ENCODE results near the gene BRF1.

The BRF1 gene

DNA sequence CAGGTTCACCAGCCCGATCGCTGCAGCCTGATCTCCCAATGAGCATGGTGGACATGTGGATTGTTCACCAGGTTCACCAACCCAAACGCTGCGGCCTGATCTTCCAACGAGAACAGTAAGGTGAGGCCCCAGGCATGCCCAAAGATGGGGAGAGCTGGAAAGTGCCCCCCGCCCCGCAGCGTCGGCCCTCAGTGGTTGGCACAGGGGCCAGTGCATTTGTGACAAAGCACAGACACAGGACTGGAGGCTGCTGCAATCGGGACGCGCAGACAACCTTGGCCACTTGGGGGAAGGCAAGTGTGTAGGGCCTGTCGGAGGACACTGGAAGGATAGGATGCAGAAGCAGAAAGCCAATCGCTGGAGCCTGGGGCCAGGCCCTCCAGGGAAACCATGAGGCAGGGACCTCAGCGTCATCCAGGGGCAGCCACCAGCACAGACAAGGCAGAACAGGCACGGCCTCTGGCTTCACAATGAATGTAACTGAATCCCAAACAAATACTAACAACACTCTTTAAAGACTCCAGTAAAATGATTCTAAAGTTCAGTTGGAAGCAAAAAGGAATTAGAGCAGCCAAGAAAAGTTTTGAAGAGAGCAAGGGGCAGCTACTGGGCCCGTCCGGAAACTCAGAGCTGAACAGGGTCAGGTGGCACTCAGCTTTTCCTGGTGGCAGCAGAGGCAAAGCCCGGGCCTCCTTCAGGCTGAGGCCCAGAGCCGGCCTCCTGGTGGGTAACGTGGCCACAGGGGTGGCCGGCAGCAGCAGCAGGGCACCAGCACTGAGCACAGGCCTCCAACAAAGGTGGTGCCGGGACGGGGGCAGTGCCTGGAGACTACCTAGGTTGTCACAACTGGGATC lies 13.3 kb downstream of the BRF1 start:
- Histone ChIP-seq H3F3A (ENCODE audit: low read depth) (no peaks in the 10 kb centered on the region), H3K9me2 (replicated peaks; ENCODE audit: low read depth, low read length) (no peaks in the 10 kb centered on the region), H3K4me1 (ENCODE audit: insufficient read depth, low read length, poor library complexity, severe bottlenecking) (peaks cover 26% of the 10 kb centered on the region), H3K4me3 (ENCODE audit: low read length, poor library complexity, severe bottlenecking) (no peak overlapping the region), H4K20me1 (ENCODE audit: insufficient read depth, low read length, poor library complexity, severe bottlenecking) (peaks cover 3% of the 10 kb centered on the region), H3K9me3 (ENCODE audit: insufficient read depth, low read depth, low read length) (no peaks in the 10 kb centered on the region), H3K27me3 (ENCODE audit: insufficient read depth, low read length, poor library complexity, severe bottlenecking) (no peaks in the 10 kb centered on the region), H3K79me2 (ENCODE audit: insufficient read depth, low read length) (peaks cover 77% of the 10 kb centered on the region), H2AFZ (ENCODE audit: low read length) (no peak overlapping the region), H3K9ac (ENCODE audit: low read depth, low read length, poor library complexity, severe bottlenecking) (no peak overlapping the region), H3K4me2 (ENCODE audit: low read depth, low read length, poor library complexity, severe bottlenecking) (no peak overlapping the region), H3K36me3 (ENCODE audit: insufficient read depth, low read length) (peaks cover 14% of the 10 kb centered on the region; the same call in 1 of the 2 replicates)
- TF ChIP-seq, protein P1, sequence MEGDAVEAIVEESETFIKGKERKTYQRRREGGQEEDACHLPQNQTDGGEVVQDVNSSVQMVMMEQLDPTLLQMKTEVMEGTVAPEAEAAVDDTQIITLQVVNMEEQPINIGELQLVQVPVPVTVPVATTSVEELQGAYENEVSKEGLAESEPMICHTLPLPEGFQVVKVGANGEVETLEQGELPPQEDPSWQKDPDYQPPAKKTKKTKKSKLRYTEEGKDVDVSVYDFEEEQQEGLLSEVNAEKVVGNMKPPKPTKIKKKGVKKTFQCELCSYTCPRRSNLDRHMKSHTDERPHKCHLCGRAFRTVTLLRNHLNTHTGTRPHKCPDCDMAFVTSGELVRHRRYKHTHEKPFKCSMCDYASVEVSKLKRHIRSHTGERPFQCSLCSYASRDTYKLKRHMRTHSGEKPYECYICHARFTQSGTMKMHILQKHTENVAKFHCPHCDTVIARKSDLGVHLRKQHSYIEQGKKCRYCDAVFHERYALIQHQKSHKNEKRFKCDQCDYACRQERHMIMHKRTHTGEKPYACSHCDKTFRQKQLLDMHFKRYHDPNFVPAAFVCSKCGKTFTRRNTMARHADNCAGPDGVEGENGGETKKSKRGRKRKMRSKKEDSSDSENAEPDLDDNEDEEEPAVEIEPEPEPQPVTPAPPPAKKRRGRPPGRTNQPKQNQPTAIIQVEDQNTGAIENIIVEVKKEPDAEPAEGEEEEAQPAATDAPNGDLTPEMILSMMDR (conservative IDR thresholded peaks at IDR 0.05; ENCODE audit: low read length) = no peak
- no peak for TF ChIP-seq EZH2phosphoT487 (IDR thresholded peaks at IDR 0.05; ENCODE audit: borderline replicate concordance)

DNA sequence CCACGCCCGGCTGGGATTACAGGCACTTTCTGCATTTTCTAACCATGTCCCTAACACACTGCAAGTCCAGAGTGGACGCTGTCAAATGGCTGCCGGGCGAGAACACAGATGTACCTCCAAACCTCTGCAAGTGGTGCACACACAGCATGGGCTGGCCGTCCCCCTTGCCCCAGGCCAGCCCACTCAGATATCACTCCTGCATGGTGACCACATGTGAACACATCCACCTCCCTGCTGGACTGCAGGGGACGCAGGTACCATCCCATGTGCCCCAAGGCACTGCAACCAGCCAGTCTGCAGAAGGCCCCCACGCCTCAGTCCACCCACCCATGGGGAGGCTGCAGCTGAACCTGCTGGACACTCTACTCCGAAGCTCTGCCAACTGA lies 14.0 kb downstream of the BRF1 start:
- Histone ChIP-seq H3K27me3 (ENCODE audit: insufficient read depth, low read length, poor library complexity, severe bottlenecking) (no peaks in the 10 kb centered on the region), H3F3A (ENCODE audit: low read depth) (no peaks in the 10 kb centered on the region), H3K79me2 (ENCODE audit: insufficient read depth, low read length) (peaks cover 76% of the 10 kb centered on the region), H4K20me1 (ENCODE audit: insufficient read depth, low read length, poor library complexity, severe bottlenecking) (peaks cover 5% of the 10 kb centered on the region), H3K9me3 (ENCODE audit: insufficient read depth, low read depth, low read length) (no peaks in the 10 kb centered on the region), H2AFZ (ENCODE audit: low read length) (no peak overlapping the region), H3K9me2 (replicated peaks; ENCODE audit: low read depth, low read length) (no peaks in the 10 kb centered on the region), H3K4me3 (ENCODE audit: low read length, poor library complexity, severe bottlenecking) (no peak overlapping the region), H3K4me1 (ENCODE audit: insufficient read depth, low read length, poor library complexity, severe bottlenecking) (peaks cover 25% of the 10 kb centered on the region), H3K9ac (ENCODE audit: low read depth, low read length, poor library complexity, severe bottlenecking) (no peak overlapping the region), H3K36me3 (ENCODE audit: insufficient read depth, low read length) (peaks cover 14% of the 10 kb centered on the region; the same call in 1 of the 2 replicates), H3K4me2 (ENCODE audit: low read depth, low read length, poor library complexity, severe bottlenecking) (no peak overlapping the region)
- TF ChIP-seq EZH2phosphoT487 (IDR thresholded peaks at IDR 0.05; ENCODE audit: borderline replicate concordance) = no peak
- TF ChIP-seq, protein P1 (conservative IDR thresholded peaks at IDR 0.05; ENCODE audit: low read length) = no peak

DNA sequence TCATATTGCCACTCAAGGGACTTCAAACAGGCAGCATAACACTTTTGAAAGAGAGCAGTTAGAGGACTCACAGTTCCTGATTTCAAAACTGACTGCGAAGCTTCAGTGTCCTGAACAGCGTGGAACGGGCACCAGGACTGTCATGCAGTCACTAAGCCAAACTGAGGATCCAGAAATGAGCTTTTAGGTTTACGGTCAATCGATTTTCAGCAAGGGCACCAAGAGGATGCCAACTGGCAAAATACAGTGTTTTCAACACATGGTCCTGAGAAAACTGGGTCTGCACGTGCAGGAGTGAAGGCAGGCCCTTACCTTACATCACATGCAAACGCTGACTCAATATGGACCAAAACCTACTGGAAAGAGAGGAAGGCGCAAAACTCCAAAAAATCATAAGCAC lies 15.6 kb downstream of the BRF1 start:
- Histone ChIP-seq H3K9me2 (replicated peaks; ENCODE audit: low read depth, low read length) (no peaks in the 10 kb centered on the region), H3K9ac (ENCODE audit: low read depth, low read length, poor library complexity, severe bottlenecking) (no peak overlapping the region), H2AFZ (ENCODE audit: low read length) (no peak overlapping the region), H3K27me3 (ENCODE audit: insufficient read depth, low read length, poor library complexity, severe bottlenecking) (no peaks in the 10 kb centered on the region), H3K79me2 (ENCODE audit: insufficient read depth, low read length) (peaks cover 78% of the 10 kb centered on the region; the same call in 1 of the 2 replicates), H4K20me1 (ENCODE audit: insufficient read depth, low read length, poor library complexity, severe bottlenecking) (peaks cover 10% of the 10 kb centered on the region), H3K4me2 (ENCODE audit: low read depth, low read length, poor library complexity, severe bottlenecking) (no peak overlapping the region), H3K4me3 (ENCODE audit: low read length, poor library complexity, severe bottlenecking) (no peak overlapping the region), H3K4me1 (ENCODE audit: insufficient read depth, low read length, poor library complexity, severe bottlenecking) (peaks cover 14% of the 10 kb centered on the region), H3F3A (ENCODE audit: low read depth) (no peaks in the 10 kb centered on the region), H3K36me3 (ENCODE audit: insufficient read depth, low read length) (peaks cover 20% of the 10 kb centered on the region; the same call in 1 of the 2 replicates), H3K9me3 (ENCODE audit: insufficient read depth, low read depth, low read length) (no peaks in the 10 kb centered on the region)
- TF ChIP-seq EZH2phosphoT487 (IDR thresholded peaks at IDR 0.05; ENCODE audit: borderline replicate concordance) = no peak
- TF ChIP-seq, protein P1 (conservative IDR thresholded peaks at IDR 0.05; ENCODE audit: low read length) = no peak
